ENCODE results near the gene MACROD2.
"Not testable (repeated sequence)": the region's sequence is repeated elsewhere in the genome, so short reads cannot be mapped to it uniquely, and the experiment has no call there.

MACROD2 gene

GRCh38 chr20:15756002-15756753, 1760.9 kb downstream of the MACROD2 start:
- peak in 1 of 2 experiments; percentile 2 for DNase-seq

- DNase-seq = no peak
These were observed 1761.4 kb downstream of the MACROD2 start for GRCh38 chr20:15756754-15757115.

- DNase-seq = no peak
These were observed 1764.3 kb downstream of the MACROD2 start for GRCh38 chr20:15759594-15759993.

GRCh38 chr20:15760001-15760621, 1764.8 kb downstream of the MACROD2 start:
- peak; percentile 72 to 86 for DNase-seq

- no peak for DNase-seq
These were observed 1768.0 kb downstream of the MACROD2 start for GRCh38 chr20:15763366-15763765.

- DNase-seq = no peak
These were observed 1772.3 kb downstream of the MACROD2 start for GRCh38 chr20:15767586-15767985.

- no peak for DNase-seq
These were observed 1772.9 kb downstream of the MACROD2 start for GRCh38 chr20:15767999-15768741.

- DNase-seq = no peak
These were observed 1777.5 kb downstream of the MACROD2 start for GRCh38 chr20:15772826-15773225.

- DNase-seq = no peak
These were observed 1779.6 kb downstream of the MACROD2 start for GRCh38 chr20:15774926-15775325.

GRCh38 chr20:15776770-15777466, 1781.6 kb downstream of the MACROD2 start:
- no peak for DNase-seq

- no peak for DNase-seq
These were observed 1788.7 kb downstream of the MACROD2 start for GRCh38 chr20:15784020-15784419.

GRCh38 chr20:15789079-15789478, 1793.8 kb downstream of the MACROD2 start:
- no peak for DNase-seq

GRCh38 chr20:15792855-15793254, 1797.5 kb downstream of the MACROD2 start:
- no peak for DNase-seq

- DNase-seq = no peak
These were observed 1799.1 kb downstream of the MACROD2 start for GRCh38 chr20:15794409-15794808.

GRCh38 chr20:15795305-15796019, 1800.1 kb downstream of the MACROD2 start:
- no peak for DNase-seq

- no peak for DNase-seq
These were observed 1804.6 kb downstream of the MACROD2 start for GRCh38 chr20:15799871-15800270.

- no peak for DNase-seq
These were observed 1806.7 kb downstream of the MACROD2 start for GRCh38 chr20:15802020-15802419.

GRCh38 chr20:15805154-15805553, 1809.8 kb downstream of the MACROD2 start:
- no peak for DNase-seq

- DNase-seq = no peak
These were observed 1810.8 kb downstream of the MACROD2 start for GRCh38 chr20:15806105-15806504.

GRCh38 chr20:15807271-15807670, 1812.0 kb downstream of the MACROD2 start:
- no peak for DNase-seq

- not testable (repeated sequence) for DNase-seq
These were observed 1812.5 kb downstream of the MACROD2 start for GRCh38 chr20:15807771-15808170.

- no peak for DNase-seq
These were observed 1816.6 kb downstream of the MACROD2 start for GRCh38 chr20:15811951-15812350.

- no peak for DNase-seq
These were observed 1817.4 kb downstream of the MACROD2 start for GRCh38 chr20:15812696-15813095.
